Fibroblast of lung (primary cell): ENCODE data around the gene HEPACAM.

Experiments
- EZH2 ChIP-seq: IDR thresholded peaks from 2 replicates; pipeline ENCODE4 v1.5.1; 2012; ENCODE audit warnings: low read length, control low read depth, mild to moderate bottlenecking; ENCODE audit errors: missing control alignments
- TF ChIP-seq, protein P1 (sequence below), 2 donors: IDR thresholded peaks in 1 of 2; conservative IDR thresholded peaks in 1 of 2; 1 replicate in 1 of 2; 2 replicates in 1 of 2; pipeline ENCODE4 v1.5.1; 2011 to 2012; ENCODE audit warnings: low read length in 2 of 2, control low read depth in 1 of 2, inconsistent platforms in 1 of 2, low read depth in 1 of 2, mild to moderate bottlenecking in 1 of 2

DNA sequence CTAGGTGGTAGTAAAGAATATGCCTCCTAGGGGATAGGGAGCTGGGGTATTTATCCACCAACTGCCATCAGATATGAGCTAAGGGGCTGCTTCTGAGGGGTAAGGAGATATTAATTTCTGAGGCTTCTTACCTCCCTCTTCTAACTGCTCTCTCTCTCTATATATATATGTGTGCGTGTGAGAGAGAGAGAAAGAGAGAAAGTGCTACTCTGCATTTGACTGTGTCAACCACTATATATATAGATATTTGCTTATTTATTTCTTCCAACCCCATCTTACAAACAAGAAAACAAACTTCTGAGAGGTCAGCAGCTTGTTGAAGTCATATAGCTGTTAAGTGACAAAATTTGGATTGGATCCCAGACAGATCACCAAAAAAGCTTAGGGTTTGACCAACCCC is 5.9 kb upstream of the HEPACAM start:
- TF ChIP-seq, protein P1, sequence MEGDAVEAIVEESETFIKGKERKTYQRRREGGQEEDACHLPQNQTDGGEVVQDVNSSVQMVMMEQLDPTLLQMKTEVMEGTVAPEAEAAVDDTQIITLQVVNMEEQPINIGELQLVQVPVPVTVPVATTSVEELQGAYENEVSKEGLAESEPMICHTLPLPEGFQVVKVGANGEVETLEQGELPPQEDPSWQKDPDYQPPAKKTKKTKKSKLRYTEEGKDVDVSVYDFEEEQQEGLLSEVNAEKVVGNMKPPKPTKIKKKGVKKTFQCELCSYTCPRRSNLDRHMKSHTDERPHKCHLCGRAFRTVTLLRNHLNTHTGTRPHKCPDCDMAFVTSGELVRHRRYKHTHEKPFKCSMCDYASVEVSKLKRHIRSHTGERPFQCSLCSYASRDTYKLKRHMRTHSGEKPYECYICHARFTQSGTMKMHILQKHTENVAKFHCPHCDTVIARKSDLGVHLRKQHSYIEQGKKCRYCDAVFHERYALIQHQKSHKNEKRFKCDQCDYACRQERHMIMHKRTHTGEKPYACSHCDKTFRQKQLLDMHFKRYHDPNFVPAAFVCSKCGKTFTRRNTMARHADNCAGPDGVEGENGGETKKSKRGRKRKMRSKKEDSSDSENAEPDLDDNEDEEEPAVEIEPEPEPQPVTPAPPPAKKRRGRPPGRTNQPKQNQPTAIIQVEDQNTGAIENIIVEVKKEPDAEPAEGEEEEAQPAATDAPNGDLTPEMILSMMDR (conservative IDR thresholded peaks at IDR 0.05 in 1 of 2, IDR thresholded peaks at IDR 0.05 in 1 of 2; ENCODE audit: low read depth in 1 of 2, low read length in 2 of 2) = no peak
- TF ChIP-seq EZH2 = no peak
